HepG2 (cell line): ENCODE measurements around the gene CPNE2. TPM values are rescaled to one million over a fixed set of nuclear protein-coding genes. Genes with fewer than 3 reads are reported as not detected.

ENCODE experiments used
- ASH2L ChIP-seq: fragments of 300-600, 200-600 bp; sonication (generic); IDR thresholded peaks from 2 replicates; pipeline ENCODE4 v1.7.0; 2017; ENCODE audit warnings: low read depth, mild to moderate bottlenecking, moderate library complexity, mixed read lengths, low read length; ENCODE audit not compliant: insufficient read length
- CEBPB ChIP-seq: IDR thresholded peaks from 2 replicates; pipeline ENCODE4 v1.6.1; 2011; ENCODE audit warnings: low read depth, low read length, improper control_type of control experiment, borderline replicate concordance
- CEBPG ChIP-seq: IDR thresholded peaks from 2 replicates; pipeline ENCODE4 v1.6.1; 2016
- CREB1 ChIP-seq, 2 experiments: fragments of 450-650 bp in 1 of 2; IDR thresholded peaks; 2 replicates each; pipeline ENCODE4 v1.6.1; 2016 to 2017; ENCODE audit warnings: control low read depth in 1 of 2, mild to moderate bottlenecking in 1 of 2, missing compliant biosample characterization in 1 of 2, missing genetic modification characterization in 1 of 2
- DMAP1 ChIP-seq: IDR thresholded peaks from 2 replicates; pipeline ENCODE4 v1.6.1; 2016
- ELF4 ChIP-seq: sonication (generic); formaldehyde crosslinking; IDR thresholded peaks from 2 replicates; pipeline ENCODE4 v1.5.0; 2020; ENCODE audit warnings: missing genetic modification reagents, mild to moderate bottlenecking, moderate library complexity, borderline replicate concordance
- HOXD1 ChIP-seq: sonication (generic); formaldehyde crosslinking; IDR thresholded peaks from 2 replicates; pipeline ENCODE4 v1.5.0; 2020; ENCODE audit warnings: missing genetic modification reagents
- KAT7 ChIP-seq: IDR thresholded peaks from 2 replicates; pipeline ENCODE4 v1.6.1; 2018; ENCODE audit warnings: borderline replicate concordance, missing compliant biosample characterization
- KDM5A ChIP-seq: fragments of 200-600 bp; sonication (generic); IDR thresholded peaks from 2 replicates; pipeline ENCODE4 v1.7.0; 2018; ENCODE audit warnings: antibody characterized with exemption, mild to moderate bottlenecking, low read length, borderline replicate concordance
- LCORL ChIP-seq, 2 experiments: fragments of 450-650 bp in 1 of 2; sonication (generic) in 1 of 2; formaldehyde crosslinking in 1 of 2; IDR thresholded peaks; 2 replicates each; pipeline versions ENCODE4 v1.5.0 to v1.6.1; 2017 to 2020; ENCODE audit warnings: antibody characterized with exemption in 1 of 2, missing genetic modification reagents in 1 of 2
- MAF1 ChIP-seq: sonication (generic); formaldehyde crosslinking; IDR thresholded peaks from 2 replicates; pipeline ENCODE4 v1.5.0; 2020; ENCODE audit warnings: missing genetic modification reagents, borderline replicate concordance
- POLR2A ChIP-seq, 2 experiments: IDR thresholded peaks; 2 replicates each; pipeline ENCODE4 v1.6.1; 2011; ENCODE audit warnings: low read depth in 2 of 2, low read length in 2 of 2, mild to moderate bottlenecking in 1 of 2, moderate library complexity in 1 of 2; ENCODE audit not compliant: insufficient read depth in 1 of 2
- POLR2AphosphoS5 ChIP-seq: IDR thresholded peaks from 2 replicates; pipeline ENCODE4 v1.6.1; 2012; ENCODE audit warnings: low read depth, low read length
- REL ChIP-seq: sonication (generic); formaldehyde crosslinking; conservative IDR thresholded peaks from 2 replicates; pipeline ENCODE4 v1.8.0; 2022; ENCODE audit warnings: mild to moderate bottlenecking, missing genetic modification reagents, moderate library complexity
- SIX4 ChIP-seq: sonication (generic); formaldehyde crosslinking; IDR thresholded peaks from 2 replicates; pipeline ENCODE4 v1.4.0; 2020; ENCODE audit warnings: missing genetic modification reagents
- ZC3H4 ChIP-seq: sonication (generic); formaldehyde crosslinking; IDR thresholded peaks from 2 replicates; pipeline ENCODE4 v1.4.0; 2020; ENCODE audit warnings: missing genetic modification reagents, borderline replicate concordance
- ZNF136 ChIP-seq: sonication (generic); formaldehyde crosslinking; IDR thresholded peaks from 2 replicates; pipeline ENCODE4 v1.8.1; 2022; ENCODE audit warnings: low read depth, mild to moderate bottlenecking, moderate library complexity, missing genetic modification reagents
- ZNF329 ChIP-seq: sonication (generic); formaldehyde crosslinking; IDR thresholded peaks from 2 replicates; pipeline ENCODE4 v1.9.0; 2021; ENCODE audit warnings: low read depth, mild to moderate bottlenecking, missing genetic modification reagents
- ZNF460 ChIP-seq: sonication (generic); formaldehyde crosslinking; IDR thresholded peaks from 2 replicates; pipeline ENCODE4 v1.5.1; 2020; ENCODE audit warnings: missing genetic modification reagents, mild to moderate bottlenecking, borderline replicate concordance
- ZNF558 ChIP-seq: sonication (generic); formaldehyde crosslinking; IDR thresholded peaks from 2 replicates; pipeline ENCODE4 v1.9.0; 2022; ENCODE audit warnings: mild to moderate bottlenecking, missing genetic modification reagents, borderline replicate concordance
- ZNF7 ChIP-seq: IDR thresholded peaks from 2 replicates; pipeline ENCODE4 v1.6.1; 2016; ENCODE audit warnings: missing biosample characterization, missing genetic modification reagents
- polyA plus RNA-seq, 8 experiments: library from polyadenylated mRNA; depleted of rRNA in 3 of 8; stranded (reverse) in 7 of 8; unstranded in 1 of 8; fragments of >200 nt; fragmentation: Illumina TruSeq in 4 of 8; extraction: Trizol in 4 of 8; gene quantifications; 2 replicates each; pipeline versions ENCODE4 v1.2.1 to v1.2.3, GENCODE V29; 2011 to 2016; ENCODE audit warnings: low read depth in 4 of 8, missing spikeins in 1 of 8, mixed read lengths in 1 of 8; ENCODE audit not compliant: insufficient read depth in 1 of 8
- total RNA-seq, 5 experiments: library from RNA; depleted of rRNA; stranded (reverse); fragments of >200 nt; fragmentation: Illumina TruSeq; extraction: Trizol; gene quantifications; 2 replicates each; pipeline ENCODE4 v1.2.3, GENCODE V29; 2016; ENCODE audit warnings: low read depth in 1 of 5
- TF ChIP-seq, protein P1 (sequence below): sonication (generic); formaldehyde crosslinking; IDR thresholded peaks from 2 replicates; pipeline ENCODE4 v1.4.0; 2020; ENCODE audit warnings: missing genetic modification reagents, mild to moderate bottlenecking, borderline replicate concordance
- TF ChIP-seq, protein P2 (sequence below): sonication (generic); formaldehyde crosslinking; IDR thresholded peaks from 2 replicates; pipeline ENCODE4 v1.5.1; 2020; ENCODE audit warnings: missing genetic modification reagents, mild to moderate bottlenecking, borderline replicate concordance
- TF ChIP-seq, protein P3 (sequence below): fragments of 450-650 bp; IDR thresholded peaks from 2 replicates; pipeline ENCODE4 v1.6.1; 2017

The CPNE2 gene
- total and polyA plus RNA-seq, 2 of the 13 experiments (the other 11 are each of a cell fraction or from before 2014, with no cell fraction given), result 10.6 to 23.3 TPM

DNA sequence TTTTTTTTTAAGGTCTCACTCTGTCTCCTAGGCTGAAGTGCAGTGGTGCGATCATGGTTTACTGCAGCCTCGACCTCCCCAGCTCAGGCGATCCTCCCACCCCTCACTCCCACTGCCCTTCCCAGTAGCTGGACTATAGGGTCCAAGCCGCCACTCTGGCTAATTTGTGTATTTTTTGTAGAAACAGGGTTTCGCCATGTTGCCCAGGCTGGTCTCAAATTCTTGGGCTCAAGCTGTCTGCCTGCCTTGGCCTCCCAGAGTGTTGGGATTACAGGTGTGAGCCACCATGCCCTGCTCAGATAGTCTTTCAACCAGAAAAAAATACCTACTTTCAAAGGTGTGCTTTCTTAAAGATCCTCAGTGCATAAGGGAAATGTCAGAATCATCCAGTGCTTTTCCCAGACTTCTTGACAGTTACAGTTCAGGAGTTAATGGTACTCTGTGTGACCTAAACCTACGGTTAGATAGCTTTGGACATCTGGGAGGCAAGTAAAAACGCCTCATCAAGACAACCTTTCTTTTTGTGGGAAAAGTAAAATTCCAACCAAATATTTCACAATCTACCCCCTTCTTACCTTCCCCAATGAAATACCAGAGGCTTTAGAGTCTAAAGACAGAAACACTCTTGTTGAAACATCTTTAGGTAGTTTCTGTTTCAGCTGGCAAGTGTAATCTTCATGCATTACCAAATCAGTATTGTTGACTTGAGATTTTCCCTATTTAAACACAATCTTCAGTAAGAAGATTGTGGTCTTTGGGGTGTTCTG, 100.5 kb downstream of the CPNE2 start (continued):
- TF ChIP-seq SIX4 (CRISPR knock-in tag) (no peak), HOXD1 (CRISPR knock-in tag) (no peak), CEBPB (peak; percentile 49; the same call in 1 of the 2 replicates), ELF4 (CRISPR knock-in tag) (no peak), KDM5A (no peak), CREB1 (IDR thresholded peaks at IDR 0.05) (no peak), CREB1 (CRISPR knock-in tag; IDR thresholded peaks at IDR 0.05) (0 out of 2 replicates have a peak, but pooled peaks have one; percentile 34), ZC3H4 (CRISPR knock-in tag) (no peak), CEBPG (peak; percentile 37; the same call in 1 of the 2 replicates), ZNF7 (CRISPR knock-in tag) (no peak), DMAP1 (CRISPR knock-in tag) (no peak), ZNF558 (CRISPR knock-in tag) (no peak), KAT7 (CRISPR knock-in tag) (0 out of 2 replicates have a peak, but pooled peaks have one; percentile 12), MAF1 (CRISPR knock-in tag) (no peak), ZNF460 (CRISPR knock-in tag) (peak; percentile 86), POLR2A (IDR thresholded peaks at IDR 0.05; ENCODE audit: insufficient read depth in 1 of 2, low read depth in 2 of 2, low read length in 2 of 2) (no peak), POLR2AphosphoS5 (no peak), LCORL (IDR thresholded peaks at IDR 0.05) (no peak), LCORL (CRISPR knock-in tag; IDR thresholded peaks at IDR 0.05) (0 out of 2 replicates have a peak, but pooled peaks have one; percentile 4), ZNF329 (CRISPR knock-in tag) (no peak), REL (CRISPR knock-in tag) (no peak), ASH2L (peak; percentile 0), ZNF136 (CRISPR knock-in tag) (0 out of 2 replicates have a peak, but pooled peaks have one; percentile 40)
- TF ChIP-seq, protein P1, sequence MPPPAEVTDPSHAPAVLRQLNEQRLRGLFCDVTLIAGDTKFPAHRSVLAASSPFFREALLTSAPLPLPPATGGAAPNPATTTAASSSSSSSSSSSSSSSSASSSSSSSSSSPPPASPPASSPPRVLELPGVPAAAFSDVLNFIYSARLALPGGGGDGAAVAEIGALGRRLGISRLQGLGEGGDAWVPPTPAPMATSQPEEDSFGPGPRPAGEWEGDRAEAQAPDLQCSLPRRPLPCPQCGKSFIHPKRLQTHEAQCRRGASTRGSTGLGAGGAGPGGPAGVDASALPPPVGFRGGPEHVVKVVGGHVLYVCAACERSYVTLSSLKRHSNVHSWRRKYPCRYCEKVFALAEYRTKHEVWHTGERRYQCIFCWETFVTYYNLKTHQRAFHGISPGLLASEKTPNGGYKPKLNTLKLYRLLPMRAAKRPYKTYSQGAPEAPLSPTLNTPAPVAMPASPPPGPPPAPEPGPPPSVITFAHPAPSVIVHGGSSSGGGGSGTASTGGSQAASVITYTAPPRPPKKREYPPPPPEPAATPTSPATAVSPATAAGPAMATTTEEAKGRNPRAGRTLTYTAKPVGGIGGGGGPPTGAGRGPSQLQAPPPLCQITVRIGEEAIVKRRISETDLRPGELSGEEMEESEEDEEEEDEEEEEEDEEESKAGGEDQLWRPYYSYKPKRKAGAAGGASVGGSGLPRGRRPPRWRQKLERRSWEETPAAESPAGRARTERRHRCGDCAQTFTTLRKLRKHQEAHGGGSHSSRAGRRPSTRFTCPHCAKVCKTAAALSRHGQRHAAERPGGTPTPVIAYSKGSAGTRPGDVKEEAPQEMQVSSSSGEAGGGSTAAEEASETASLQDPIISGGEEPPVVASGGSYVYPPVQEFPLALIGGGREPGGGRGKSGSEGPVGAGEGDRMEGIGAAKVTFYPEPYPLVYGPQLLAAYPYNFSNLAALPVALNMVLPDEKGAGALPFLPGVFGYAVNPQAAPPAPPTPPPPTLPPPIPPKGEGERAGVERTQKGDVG (CRISPR knock-in tag), result 0 out of 2 replicates have a peak, but pooled peaks have one; percentile 35
- TF ChIP-seq, protein P2, sequence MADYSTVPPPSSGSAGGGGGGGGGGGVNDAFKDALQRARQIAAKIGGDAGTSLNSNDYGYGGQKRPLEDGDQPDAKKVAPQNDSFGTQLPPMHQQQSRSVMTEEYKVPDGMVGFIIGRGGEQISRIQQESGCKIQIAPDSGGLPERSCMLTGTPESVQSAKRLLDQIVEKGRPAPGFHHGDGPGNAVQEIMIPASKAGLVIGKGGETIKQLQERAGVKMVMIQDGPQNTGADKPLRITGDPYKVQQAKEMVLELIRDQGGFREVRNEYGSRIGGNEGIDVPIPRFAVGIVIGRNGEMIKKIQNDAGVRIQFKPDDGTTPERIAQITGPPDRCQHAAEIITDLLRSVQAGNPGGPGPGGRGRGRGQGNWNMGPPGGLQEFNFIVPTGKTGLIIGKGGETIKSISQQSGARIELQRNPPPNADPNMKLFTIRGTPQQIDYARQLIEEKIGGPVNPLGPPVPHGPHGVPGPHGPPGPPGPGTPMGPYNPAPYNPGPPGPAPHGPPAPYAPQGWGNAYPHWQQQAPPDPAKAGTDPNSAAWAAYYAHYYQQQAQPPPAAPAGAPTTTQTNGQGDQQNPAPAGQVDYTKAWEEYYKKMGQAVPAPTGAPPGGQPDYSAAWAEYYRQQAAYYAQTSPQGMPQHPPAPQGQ, result no peak
- TF ChIP-seq, protein P3, sequence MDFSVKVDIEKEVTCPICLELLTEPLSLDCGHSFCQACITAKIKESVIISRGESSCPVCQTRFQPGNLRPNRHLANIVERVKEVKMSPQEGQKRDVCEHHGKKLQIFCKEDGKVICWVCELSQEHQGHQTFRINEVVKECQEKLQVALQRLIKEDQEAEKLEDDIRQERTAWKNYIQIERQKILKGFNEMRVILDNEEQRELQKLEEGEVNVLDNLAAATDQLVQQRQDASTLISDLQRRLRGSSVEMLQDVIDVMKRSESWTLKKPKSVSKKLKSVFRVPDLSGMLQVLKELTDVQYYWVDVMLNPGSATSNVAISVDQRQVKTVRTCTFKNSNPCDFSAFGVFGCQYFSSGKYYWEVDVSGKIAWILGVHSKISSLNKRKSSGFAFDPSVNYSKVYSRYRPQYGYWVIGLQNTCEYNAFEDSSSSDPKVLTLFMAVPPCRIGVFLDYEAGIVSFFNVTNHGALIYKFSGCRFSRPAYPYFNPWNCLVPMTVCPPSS, result no peak
